SH-SY5Y (cell line): ENCODE results near the gene XYLT1.

Experiments
- GATA2 ChIP-seq: IDR thresholded peaks from 2 replicates; pipeline ENCODE4 v1.6.1; 2011; ENCODE audit warnings: mild to moderate bottlenecking, low read depth, low read length
- GATA3 ChIP-seq: IDR thresholded peaks from 2 replicates; pipeline ENCODE4 v1.6.1; 2011; ENCODE audit warnings: low read depth, mild to moderate bottlenecking, low read length, moderate library complexity

DNA sequence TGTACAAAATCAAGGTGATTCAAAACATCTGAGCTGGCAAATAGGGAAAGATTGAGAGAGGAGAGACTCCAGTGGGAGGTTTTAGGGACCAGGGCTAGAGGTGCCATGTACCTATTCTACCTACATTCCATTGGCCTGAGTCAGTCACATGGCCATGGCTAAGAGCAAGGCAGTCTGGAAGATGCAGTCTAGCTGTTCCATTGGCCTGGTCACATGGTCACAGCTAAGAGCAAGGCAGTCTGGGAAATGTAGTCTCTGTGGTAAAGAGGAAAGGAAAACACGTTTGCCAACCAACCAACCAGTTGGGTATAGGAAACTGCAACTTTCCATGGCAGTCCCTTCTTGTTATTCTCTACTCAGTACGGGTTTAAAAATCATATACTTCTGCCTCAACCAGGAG lies 369.1 kb downstream of the XYLT1 start:
- TF ChIP-seq GATA2 (no peak), GATA3 (no peak)
